Kidney epithelial cell (primary cell): ENCODE measurements around the gene ZC3H7B. TPM values are rescaled to one million over a fixed set of nuclear protein-coding genes. Genes with fewer than 3 reads are reported as not detected.

ENCODE experiments used
- DNase-seq: peaks from one replicate; pipeline ENCODE4 v3.0.0-alpha.2; 2010; ENCODE audit warnings: low read depth
- H3K27me3 ChIP-seq: 2 replicates; pipeline ENCODE4 v1.6.0; 2011; ENCODE audit warnings: low read length; ENCODE audit not compliant: control insufficient read depth, insufficient read depth
- H3K36me3 ChIP-seq: 2 replicates; pipeline ENCODE4 v1.5.1; 2011; ENCODE audit warnings: low read length; ENCODE audit not compliant: control insufficient read depth, insufficient read depth
- H3K4me3 ChIP-seq: 2 replicates; pipeline ENCODE4 v1.5.1; 2011; ENCODE audit warnings: low read depth, mild to moderate bottlenecking, control low read depth, low read length
- total RNA-seq: library from RNA; depleted of rRNA; stranded (reverse); fragments of >200 nt; gene quantifications from 2 replicates; pipeline ENCODE4 v1.2.3, GENCODE V29; 2015
- TF ChIP-seq, protein P1 (sequence below): IDR thresholded peaks from 2 replicates; pipeline ENCODE4 v1.5.1; 2011; ENCODE audit warnings: mild to moderate bottlenecking, moderate library complexity, low read length, control low read depth, inconsistent platforms; ENCODE audit not compliant: insufficient read depth, poor library complexity, severe bottlenecking

ZC3H7B gene
- total RNA-seq, 1 donor from 2014 or later: 57.7 TPM

GRCh38 chr22:41367039-41367679, 65.8 kb downstream of the ZC3H7B start:
- TF ChIP-seq, protein P1, sequence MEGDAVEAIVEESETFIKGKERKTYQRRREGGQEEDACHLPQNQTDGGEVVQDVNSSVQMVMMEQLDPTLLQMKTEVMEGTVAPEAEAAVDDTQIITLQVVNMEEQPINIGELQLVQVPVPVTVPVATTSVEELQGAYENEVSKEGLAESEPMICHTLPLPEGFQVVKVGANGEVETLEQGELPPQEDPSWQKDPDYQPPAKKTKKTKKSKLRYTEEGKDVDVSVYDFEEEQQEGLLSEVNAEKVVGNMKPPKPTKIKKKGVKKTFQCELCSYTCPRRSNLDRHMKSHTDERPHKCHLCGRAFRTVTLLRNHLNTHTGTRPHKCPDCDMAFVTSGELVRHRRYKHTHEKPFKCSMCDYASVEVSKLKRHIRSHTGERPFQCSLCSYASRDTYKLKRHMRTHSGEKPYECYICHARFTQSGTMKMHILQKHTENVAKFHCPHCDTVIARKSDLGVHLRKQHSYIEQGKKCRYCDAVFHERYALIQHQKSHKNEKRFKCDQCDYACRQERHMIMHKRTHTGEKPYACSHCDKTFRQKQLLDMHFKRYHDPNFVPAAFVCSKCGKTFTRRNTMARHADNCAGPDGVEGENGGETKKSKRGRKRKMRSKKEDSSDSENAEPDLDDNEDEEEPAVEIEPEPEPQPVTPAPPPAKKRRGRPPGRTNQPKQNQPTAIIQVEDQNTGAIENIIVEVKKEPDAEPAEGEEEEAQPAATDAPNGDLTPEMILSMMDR: peak; percentile 46
- Histone ChIP-seq H3K27me3 (peaks cover 3% of the 10 kb centered on the region), H3K4me3 (no peak overlapping the region), H3K36me3 (no peaks in the 10 kb centered on the region)
- peak; percentile 80 for DNase-seq

GRCh38 chr22:41367680-41368542, 66.6 kb downstream of the ZC3H7B start:
- DNase-seq: no peak
- TF ChIP-seq, protein P1: no peak
- H3K4me3 ChIP-seq: no peak overlapping the region

DNA sequence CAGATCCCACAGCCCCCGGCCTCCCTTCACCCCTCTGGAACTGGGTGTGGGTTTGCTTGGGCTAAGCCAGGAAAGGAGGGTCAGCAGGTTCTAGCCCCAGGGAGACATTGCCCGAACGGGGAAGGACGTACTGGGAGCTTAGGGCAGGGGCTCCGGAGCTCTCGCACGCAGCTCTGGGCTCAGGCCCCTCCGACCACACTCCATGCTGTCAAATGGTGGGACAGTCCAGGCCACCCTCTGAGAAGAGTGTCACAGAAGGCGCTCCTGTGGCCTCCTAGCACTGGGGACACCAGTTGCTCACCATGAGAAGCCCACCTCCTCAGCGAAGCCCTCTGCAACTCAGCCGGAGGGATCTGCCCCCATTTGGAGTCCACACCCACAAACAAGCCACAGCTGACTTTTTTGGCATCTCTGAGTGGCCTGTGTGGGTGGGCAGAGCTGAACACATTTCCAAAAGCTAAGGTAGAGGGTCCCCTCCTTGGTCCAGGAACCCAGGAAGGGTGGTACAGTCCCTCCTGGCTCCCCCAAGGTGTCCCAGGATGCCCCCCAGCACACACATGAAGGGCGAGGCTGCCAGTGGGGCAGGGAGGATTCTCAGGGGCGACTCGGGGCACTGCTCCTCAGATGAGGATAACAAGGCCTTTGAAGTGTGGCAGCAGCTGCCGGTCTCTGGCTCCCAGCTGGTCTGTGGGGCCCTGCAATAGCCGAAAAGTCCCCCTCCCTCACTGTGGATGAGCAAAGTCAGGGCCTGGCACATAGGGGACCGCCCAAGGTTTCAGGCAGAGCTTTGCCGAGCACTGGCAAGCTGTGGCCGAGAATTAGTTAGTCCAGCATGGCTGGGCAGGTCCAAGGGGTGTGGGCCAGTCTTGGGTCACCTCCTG, 67.5 kb downstream of the ZC3H7B start:
- TF ChIP-seq, protein P1: no peak
- no peaks in the 10 kb centered on the region for H3K36me3 ChIP-seq
- no peak overlapping the region for H3K4me3 ChIP-seq
- H3K27me3 ChIP-seq: peaks cover 3% of the 10 kb centered on the region
- no peak for DNase-seq

More at GRCh38 chr22:41367680-41368542, 66.6 kb downstream of the ZC3H7B start:
- Histone ChIP-seq H3K27me3 (peaks cover 3% of the 10 kb centered on the region), H3K36me3 (no peaks in the 10 kb centered on the region)

DNA sequence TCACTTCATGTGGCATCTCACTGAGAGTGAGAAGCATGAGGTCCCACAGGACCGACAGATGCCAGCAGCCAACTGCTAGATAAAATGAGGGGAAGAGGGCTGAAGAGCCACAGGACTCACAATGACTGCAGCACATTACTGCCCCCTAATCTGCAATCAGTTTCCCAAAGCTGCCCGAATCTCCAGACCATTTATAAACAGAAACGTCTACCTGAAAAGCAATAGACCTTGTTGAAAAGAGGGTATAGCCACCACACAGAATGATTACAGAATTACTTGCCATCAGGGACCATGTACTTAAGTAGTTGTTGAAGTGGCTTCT, 68.1 kb downstream of the ZC3H7B start:
- TF ChIP-seq, protein P1: no peak
- no peak overlapping the region for H3K4me3 ChIP-seq
- no peaks in the 10 kb centered on the region for H3K36me3 ChIP-seq

GRCh38 chr22:41369837-41370236, 68.5 kb downstream of the ZC3H7B start:
- TF ChIP-seq, protein P1: no peak
- DNase-seq: no peak
- H3K4me3 ChIP-seq: no peak overlapping the region
- peaks cover 3% of the 10 kb centered on the region for H3K27me3 ChIP-seq
- H3K36me3 ChIP-seq: no peaks in the 10 kb centered on the region

More for the DNA sequence above, 68.1 kb downstream of the ZC3H7B start:
- no peak for DNase-seq
- H3K27me3 ChIP-seq: peaks cover 3% of the 10 kb centered on the region
